GM19023 (cell line): ENCODE data around the gene TBC1D23.
"Not testable (repeated sequence)": the region's sequence is repeated elsewhere in the genome, so short reads cannot be mapped to it uniquely, and the experiment has no call there.

Experiments used
- ATAC-seq: cut with Tn5 transposase; IDR thresholded peaks from one replicate; pipeline ENCODE4 v1.9.1; 2021; ENCODE audit warnings: mild to moderate bottlenecking, moderate library complexity; ENCODE audit not compliant: unreplicated experiment

The TBC1D23 gene

DNA sequence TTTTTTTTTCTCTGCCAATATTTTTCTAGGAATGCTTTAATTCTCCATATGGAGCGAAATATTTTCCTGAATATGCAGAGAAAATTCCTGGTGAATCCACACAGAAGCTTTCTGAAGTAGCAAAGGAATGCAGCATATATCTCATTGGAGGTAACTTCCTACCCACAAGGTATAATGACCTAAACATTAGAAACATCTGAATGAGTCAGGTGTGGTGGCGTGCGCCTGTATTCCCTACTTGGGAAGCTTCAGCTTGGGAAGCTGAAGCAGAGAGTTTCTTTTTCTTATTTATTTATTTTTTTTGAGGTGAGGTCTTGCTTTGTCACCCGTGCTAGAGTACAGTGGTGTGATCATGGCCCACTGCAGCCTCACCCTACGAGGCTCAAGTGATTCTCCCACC is 79.0 kb downstream of the TBC1D23 start:
- no peak for ATAC-seq

DNA sequence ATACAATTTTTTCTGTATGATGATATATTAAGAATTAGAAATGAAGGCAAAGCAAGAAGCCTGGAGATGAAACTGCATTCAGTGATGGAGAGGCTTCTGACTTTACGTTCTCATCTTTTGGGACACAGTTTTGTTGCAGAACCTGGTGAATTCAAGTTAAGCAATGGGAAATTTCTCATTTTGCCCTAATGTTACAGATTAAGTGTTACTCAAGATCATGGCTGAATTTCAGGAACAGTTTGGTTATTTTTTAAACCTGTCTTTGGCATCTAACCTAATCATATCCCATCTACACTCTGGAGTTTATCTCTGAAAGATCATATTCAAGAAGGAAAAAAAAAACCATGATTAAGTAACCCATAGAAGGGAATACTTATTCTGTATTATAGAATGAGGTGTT is 79.7 kb downstream of the TBC1D23 start:
- no peak for ATAC-seq

DNA sequence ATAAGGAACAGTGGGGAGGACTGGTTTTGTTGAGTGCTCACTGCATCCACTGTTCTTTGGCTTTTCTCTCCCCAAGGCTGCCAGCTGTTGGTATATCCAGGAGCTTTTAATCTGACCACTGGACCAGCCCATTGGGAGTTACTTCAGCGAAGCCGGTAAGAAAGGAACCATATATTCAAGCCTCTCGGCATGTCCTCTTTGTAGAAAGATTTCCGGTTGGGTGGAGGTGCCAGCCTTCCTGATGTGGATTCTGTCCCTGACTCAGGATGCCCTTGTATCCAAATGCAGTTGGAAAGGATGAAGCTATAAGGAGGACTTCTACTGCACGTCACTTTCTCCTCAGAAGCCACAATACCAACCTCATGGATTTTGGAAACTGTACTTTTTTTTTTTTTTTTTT is 87.9 kb downstream of the TBC1D23 start:
- no peak for ATAC-seq

DNA sequence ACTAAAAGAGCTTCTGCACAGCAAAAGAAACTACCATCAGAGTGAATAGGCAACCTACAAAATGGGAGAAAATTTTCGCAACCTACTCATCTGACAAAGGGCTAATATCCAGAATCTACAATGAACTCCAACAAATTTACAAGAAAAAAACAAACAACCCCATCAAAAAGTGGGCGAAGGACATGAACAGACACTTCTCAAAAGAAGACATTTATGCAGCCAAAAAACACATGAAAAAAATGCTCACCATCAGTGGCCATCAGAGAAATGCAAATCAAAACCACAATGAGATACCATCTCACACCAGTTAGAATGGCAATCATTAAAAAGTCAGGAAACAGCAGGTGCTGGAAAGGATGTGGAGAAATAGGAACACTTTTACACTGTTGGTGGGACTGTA is 91.0 kb downstream of the TBC1D23 start:
- ATAC-seq: not testable (repeated sequence)

- ATAC-seq: no peak
These were observed 91.8 kb downstream of the TBC1D23 start for GRCh38 chr3:100352296-100353231.

- no peak for ATAC-seq
These were observed 94.1 kb downstream of the TBC1D23 start for GRCh38 chr3:100354850-100355249.

GRCh38 chr3:100358413-100358812 is 97.6 kb downstream of the TBC1D23 start:
- ATAC-seq: no peak

DNA sequence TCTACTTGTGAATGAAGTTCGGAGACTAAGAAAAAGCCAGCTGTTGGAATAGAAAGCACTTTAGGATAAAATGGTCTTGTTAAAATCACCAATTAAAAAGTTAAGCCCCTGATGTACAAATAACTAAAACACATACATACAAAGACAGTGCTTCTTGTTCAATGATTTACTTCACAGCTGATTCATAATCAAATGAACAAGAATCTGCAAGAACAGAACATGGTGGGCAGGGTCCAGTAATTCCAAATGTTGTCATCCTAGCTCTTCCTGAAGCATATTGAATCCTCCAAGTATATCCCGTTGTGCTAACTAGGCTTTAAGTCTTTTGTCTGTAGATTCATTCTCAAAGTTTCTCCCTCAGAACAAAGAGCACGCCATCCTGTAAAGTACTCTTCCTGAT is 98.2 kb downstream of the TBC1D23 start:
- no peak for ATAC-seq

- ATAC-seq: no peak
These were observed 100.1 kb downstream of the TBC1D23 start for GRCh38 chr3:100360757-100361496.

GRCh38 chr3:100361897-100362296 is 101.1 kb downstream of the TBC1D23 start:
- ATAC-seq: no peak

DNA sequence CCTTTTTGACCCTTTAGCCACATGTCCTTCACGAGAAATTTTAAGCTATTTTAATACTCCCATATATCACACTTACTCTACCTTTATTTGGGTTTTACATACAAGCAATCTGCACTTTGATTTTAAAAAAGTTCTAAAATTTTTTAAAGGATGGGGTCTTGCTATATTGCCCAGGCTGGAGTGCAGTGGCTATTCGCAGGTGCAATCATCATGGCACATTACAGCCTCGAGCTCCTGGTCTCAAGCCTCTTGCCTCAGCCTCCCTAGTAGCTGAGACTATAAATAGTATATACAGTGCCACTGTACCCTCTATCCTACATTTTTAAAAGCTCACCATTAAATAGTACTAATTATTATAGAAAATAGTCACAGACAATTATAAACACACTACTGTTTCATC is 103.6 kb downstream of the TBC1D23 start:
- ATAC-seq: no peak

GRCh38 chr3:100366424-100366823 is 105.6 kb downstream of the TBC1D23 start:
- no peak for ATAC-seq

DNA sequence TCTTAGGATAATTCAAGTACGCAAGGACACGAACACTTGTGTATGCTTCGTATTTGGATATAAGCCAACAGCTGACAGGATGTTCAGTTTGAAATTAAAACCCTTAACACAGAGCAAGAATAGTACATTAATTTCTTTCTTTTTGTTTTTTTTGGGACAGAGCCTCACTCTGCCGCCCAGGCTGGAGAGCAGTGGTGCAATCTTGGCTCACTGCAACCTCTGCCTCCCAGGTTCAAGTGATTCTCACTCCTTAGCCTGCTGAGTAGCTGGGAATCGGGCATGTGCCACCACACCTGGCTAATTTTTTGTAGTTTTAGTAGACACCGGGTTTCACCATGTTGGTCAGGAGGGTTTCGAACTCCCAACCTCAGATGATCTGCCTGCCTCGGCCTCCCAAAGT is 107.6 kb downstream of the TBC1D23 start:
- ATAC-seq: no peak

DNA sequence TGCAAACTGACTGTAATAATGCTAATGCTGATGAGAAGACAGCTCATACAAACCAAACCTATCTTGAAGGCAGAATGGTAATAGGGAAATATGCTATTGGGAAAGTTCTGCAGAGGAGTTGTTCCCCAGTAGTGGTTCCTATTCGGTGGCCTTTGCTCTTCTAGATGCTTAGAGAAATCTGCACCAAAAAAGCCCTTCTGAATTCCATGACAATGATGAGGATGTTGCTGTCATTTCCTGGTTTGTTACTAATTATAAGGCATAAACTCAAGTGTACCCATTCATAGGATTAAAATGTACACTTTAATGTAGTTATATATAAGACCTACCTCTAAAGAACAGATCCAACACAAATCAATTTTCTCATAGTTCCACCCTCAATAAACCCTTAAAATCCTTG is 110.0 kb downstream of the TBC1D23 start:
- no peak for ATAC-seq

GRCh38 chr3:100374521-100374920 is 113.7 kb downstream of the TBC1D23 start:
- no peak for ATAC-seq
